Panc1 (cell line): ENCODE data around the gene ZBTB11. TPM values are rescaled to one million over a fixed set of nuclear protein-coding genes. Genes with fewer than 3 reads are reported as not detected.
A peak's percentile ranks its signal among the peaks of the same experiment; 100 is the strongest.

Experiments used
- ATAC-seq: fragments of 200-7000 bp; cut with Tn5 transposase; 2 replicates; pipeline ENCODE4 v1.9.1; 2020; ENCODE audit warnings: mild to moderate bottlenecking, moderate library complexity
- BruUV-seq: library from RNA; stranded (reverse); fragments of 400-500 nt; replicated peaks from 2 replicates; lab custom pipeline; 2021; lab: Mats Ljungman, UMichigan
- CTCF ChIA-PET: fragments of 300-600 bp; sonication (Branson Sonifier 250); formaldehyde crosslinking; loops from one replicate; lab custom pipeline; 2022; ENCODE audit warnings: antibody characterized with exemption; lab: Charles Lee
- POLR2A ChIA-PET: fragments of 300-600 bp; sonication (Branson Sonifier 250); formaldehyde crosslinking; loops from one replicate; lab custom pipeline; 2022; ENCODE audit warnings: antibody characterized with exemption; lab: Charles Lee
- DNase-seq: peaks from one replicate; pipeline ENCODE4 v3.0.0-alpha.2; 2010; ENCODE audit warnings: low read depth, low spot score
- H3K27ac ChIP-seq: 2 replicates; pipeline ENCODE4 v1.5.1; 2011; ENCODE audit warnings: mild to moderate bottlenecking, low read length, inconsistent platforms
- H3K27me3 ChIP-seq: fragments of 200-500 bp; sonication (Bioruptor generic); 2 replicates; pipeline ENCODE4 v1.6.0; 2014; ENCODE audit warnings: low read length, inconsistent platforms; ENCODE audit not compliant: control insufficient read depth, insufficient read depth
- H3K36me3 ChIP-seq: fragments of 200-500 bp; sonication (Bioruptor generic); 2 replicates; pipeline ENCODE4 v1.5.1; 2014; ENCODE audit warnings: inconsistent platforms, mild to moderate bottlenecking, low read length, moderate library complexity; ENCODE audit not compliant: control insufficient read depth, insufficient read depth
- H3K4me1 ChIP-seq: 2 replicates; pipeline ENCODE4 v1.5.1; 2011; ENCODE audit warnings: inconsistent platforms, mild to moderate bottlenecking, low read length, moderate library complexity; ENCODE audit not compliant: control insufficient read depth, insufficient read depth
- H3K4me3 ChIP-seq, 2 experiments: 2 replicates each; pipeline ENCODE4 v1.5.1; 2011 to 2012; ENCODE audit warnings: low read depth in 2 of 2, low read length in 2 of 2, mild to moderate bottlenecking in 2 of 2, inconsistent platforms in 1 of 2, moderate library complexity in 1 of 2
- H3K9me3 ChIP-seq: fragments of 200-500 bp; sonication (Bioruptor generic); 2 replicates; pipeline ENCODE4 v1.5.1; 2014; ENCODE audit warnings: low read depth, mild to moderate bottlenecking, inconsistent platforms, low read length, moderate library complexity; ENCODE audit not compliant: control insufficient read depth, insufficient read depth
- POLR2AphosphoS5 ChIP-seq: IDR thresholded peaks from 2 replicates; pipeline ENCODE4 v1.6.1; 2012; ENCODE audit warnings: mild to moderate bottlenecking, low read depth, low read length, moderate library complexity
- SIN3A ChIP-seq: IDR thresholded peaks from 2 replicates; pipeline ENCODE4 v1.6.1; 2012; ENCODE audit warnings: low read depth, mild to moderate bottlenecking, low read length, moderate library complexity, borderline replicate concordance; ENCODE audit not compliant: insufficient read depth
- TCF7L2 ChIP-seq: IDR thresholded peaks from 2 replicates; pipeline ENCODE4 v1.6.1; 2011; ENCODE audit warnings: mild to moderate bottlenecking, low read depth, low read length, inconsistent platforms
- in situ Hi-C: cut with HindIII; loops from 2 replicates; pipeline ENCODE4 v1.10.0; 2016; ENCODE audit warnings: low sequenced_read_pairs, low pct_unique_long_range_greater_than_20kb
- intact Hi-C: fragments of 100-400 bp; cut with micrococcal nuclease; formaldehyde crosslinking; loops from one replicate; pipeline ENCODE4 v1.10.0; 2022; ENCODE audit not compliant: unreplicated experiment
- total RNA-seq: library from RNA; stranded (reverse); gene quantifications from one replicate; pipeline ENCODE4 v1.2.1, GENCODE V29; 2021; ENCODE audit not compliant: unreplicated experiment
- TF ChIP-seq, protein P1 (sequence below): fragments of 450-650 bp; IDR thresholded peaks from 2 replicates; pipeline ENCODE4 v1.5.1; 2017; ENCODE audit warnings: mild to moderate bottlenecking
- TF ChIP-seq, protein P2 (sequence below), 2 experiments: IDR thresholded peaks; 2 replicates each; pipeline ENCODE4 v1.6.1; 2011 to 2012; ENCODE audit warnings: low read depth in 2 of 2, control low read depth in 1 of 2, low read length in 1 of 2, mild to moderate bottlenecking in 1 of 2, moderate library complexity in 1 of 2; ENCODE audit not compliant: insufficient read depth in 1 of 2

The ZBTB11 gene
- total RNA-seq, 1 experiment from 2014 or later: 20.1 TPM

DNA sequence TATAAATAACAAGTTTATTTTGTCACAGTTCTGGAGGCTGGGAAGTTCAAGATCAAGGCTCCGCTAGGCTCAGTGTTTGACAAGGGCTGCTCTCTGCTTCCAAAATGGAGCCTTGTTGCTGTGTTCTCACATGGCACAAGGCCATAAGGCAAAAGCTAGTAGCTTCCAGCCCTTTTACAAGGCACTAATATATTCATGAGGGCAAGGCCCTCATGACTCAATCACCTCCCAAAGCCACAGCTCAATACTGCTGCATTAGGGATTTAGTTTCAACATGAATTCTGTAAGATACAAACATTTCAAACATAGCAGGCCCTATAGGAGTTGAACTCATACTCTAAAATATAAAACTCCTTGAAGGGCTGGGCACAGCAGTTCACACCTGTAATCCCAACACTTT is 30.2 kb downstream of the ZBTB11 start:
- no peak overlapping the region for H3K4me3 ChIP-seq
- ChIA-PET CTCF (no interaction called here), POLR2A (no interaction called here)
- no peaks in the 10 kb centered on the region for H3K4me1 ChIP-seq
- no TSS peak for BruUV-seq
- H3K9me3 ChIP-seq: no peaks in the 10 kb centered on the region
- ATAC-seq (no peak), DNase-seq (no peak)
- in situ Hi-C loops: no loop called here
- TF ChIP-seq POLR2AphosphoS5: no peak
- TF ChIP-seq SIN3A: no peak
- no peak for TF ChIP-seq TCF7L2
- TF ChIP-seq, protein P1, sequence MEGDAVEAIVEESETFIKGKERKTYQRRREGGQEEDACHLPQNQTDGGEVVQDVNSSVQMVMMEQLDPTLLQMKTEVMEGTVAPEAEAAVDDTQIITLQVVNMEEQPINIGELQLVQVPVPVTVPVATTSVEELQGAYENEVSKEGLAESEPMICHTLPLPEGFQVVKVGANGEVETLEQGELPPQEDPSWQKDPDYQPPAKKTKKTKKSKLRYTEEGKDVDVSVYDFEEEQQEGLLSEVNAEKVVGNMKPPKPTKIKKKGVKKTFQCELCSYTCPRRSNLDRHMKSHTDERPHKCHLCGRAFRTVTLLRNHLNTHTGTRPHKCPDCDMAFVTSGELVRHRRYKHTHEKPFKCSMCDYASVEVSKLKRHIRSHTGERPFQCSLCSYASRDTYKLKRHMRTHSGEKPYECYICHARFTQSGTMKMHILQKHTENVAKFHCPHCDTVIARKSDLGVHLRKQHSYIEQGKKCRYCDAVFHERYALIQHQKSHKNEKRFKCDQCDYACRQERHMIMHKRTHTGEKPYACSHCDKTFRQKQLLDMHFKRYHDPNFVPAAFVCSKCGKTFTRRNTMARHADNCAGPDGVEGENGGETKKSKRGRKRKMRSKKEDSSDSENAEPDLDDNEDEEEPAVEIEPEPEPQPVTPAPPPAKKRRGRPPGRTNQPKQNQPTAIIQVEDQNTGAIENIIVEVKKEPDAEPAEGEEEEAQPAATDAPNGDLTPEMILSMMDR: no peak
- TF ChIP-seq, protein P2, sequence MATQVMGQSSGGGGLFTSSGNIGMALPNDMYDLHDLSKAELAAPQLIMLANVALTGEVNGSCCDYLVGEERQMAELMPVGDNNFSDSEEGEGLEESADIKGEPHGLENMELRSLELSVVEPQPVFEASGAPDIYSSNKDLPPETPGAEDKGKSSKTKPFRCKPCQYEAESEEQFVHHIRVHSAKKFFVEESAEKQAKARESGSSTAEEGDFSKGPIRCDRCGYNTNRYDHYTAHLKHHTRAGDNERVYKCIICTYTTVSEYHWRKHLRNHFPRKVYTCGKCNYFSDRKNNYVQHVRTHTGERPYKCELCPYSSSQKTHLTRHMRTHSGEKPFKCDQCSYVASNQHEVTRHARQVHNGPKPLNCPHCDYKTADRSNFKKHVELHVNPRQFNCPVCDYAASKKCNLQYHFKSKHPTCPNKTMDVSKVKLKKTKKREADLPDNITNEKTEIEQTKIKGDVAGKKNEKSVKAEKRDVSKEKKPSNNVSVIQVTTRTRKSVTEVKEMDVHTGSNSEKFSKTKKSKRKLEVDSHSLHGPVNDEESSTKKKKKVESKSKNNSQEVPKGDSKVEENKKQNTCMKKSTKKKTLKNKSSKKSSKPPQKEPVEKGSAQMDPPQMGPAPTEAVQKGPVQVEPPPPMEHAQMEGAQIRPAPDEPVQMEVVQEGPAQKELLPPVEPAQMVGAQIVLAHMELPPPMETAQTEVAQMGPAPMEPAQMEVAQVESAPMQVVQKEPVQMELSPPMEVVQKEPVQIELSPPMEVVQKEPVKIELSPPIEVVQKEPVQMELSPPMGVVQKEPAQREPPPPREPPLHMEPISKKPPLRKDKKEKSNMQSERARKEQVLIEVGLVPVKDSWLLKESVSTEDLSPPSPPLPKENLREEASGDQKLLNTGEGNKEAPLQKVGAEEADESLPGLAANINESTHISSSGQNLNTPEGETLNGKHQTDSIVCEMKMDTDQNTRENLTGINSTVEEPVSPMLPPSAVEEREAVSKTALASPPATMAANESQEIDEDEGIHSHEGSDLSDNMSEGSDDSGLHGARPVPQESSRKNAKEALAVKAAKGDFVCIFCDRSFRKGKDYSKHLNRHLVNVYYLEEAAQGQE (IDR thresholded peaks at IDR 0.05; ENCODE audit: insufficient read depth in 1 of 2, low read depth in 2 of 2, low read length in 1 of 2): no peak
- peaks cover 2% of the 10 kb centered on the region for H3K36me3 ChIP-seq
- no peak overlapping the region for H3K27ac ChIP-seq
- no peaks in the 10 kb centered on the region for H3K27me3 ChIP-seq
- intact Hi-C loops: no loop called here

DNA sequence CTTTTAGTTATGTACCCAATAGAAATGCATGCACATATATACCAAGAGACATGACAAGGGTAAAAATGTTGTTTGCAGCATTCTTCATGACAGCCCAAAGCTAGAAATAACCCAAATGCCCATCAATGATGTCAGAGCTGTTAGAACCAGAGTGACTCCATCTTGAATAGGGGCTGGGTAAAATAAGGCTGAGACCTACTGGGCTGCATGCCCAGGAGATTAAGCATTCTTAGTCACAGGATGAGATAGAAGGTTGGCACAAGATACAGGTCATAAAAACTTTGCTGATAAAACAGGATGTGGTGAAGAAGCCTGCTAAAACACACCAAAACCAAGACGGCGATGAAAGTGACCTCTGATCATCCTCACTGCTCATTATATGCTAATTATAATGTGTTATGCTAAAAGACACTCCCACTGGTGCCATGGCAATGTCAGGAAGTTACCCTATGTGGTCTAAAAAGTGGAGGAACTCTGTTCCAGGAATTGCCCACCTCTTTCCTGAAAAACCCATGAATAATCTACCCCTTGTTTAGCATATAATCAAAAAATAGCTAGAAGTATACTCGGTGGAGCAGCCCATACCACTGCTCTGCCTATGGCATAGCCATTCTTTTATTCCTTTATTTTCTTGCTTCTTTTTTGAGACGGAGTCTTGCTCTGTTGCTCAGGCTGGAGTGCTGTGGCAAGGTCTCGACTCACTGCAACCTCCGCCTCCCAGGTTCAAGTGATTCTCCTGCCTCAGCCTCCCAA is 32.9 kb downstream of the ZBTB11 start:
- H3K4me3 ChIP-seq: no peak overlapping the region
- H3K27me3 ChIP-seq: no peaks in the 10 kb centered on the region
- no peaks in the 10 kb centered on the region for H3K4me1 ChIP-seq
- intact Hi-C loops (no loop called here), in situ Hi-C loops (no loop called here)
- BruUV-seq: no TSS peak
- ChIA-PET POLR2A (no interaction called here), CTCF (no interaction called here)
- no peak for DNase-seq
- 0 out of 2 replicates have a peak, but pooled peaks have one; percentile 26 for ATAC-seq
- H3K27ac ChIP-seq: no peak overlapping the region
- peaks cover 2% of the 10 kb centered on the region; the same call in 1 of the 2 replicates for H3K36me3 ChIP-seq
- no peaks in the 10 kb centered on the region for H3K9me3 ChIP-seq
- TF ChIP-seq SIN3A (no peak), POLR2AphosphoS5 (no peak), TCF7L2 (no peak)
- TF ChIP-seq, protein P2 (IDR thresholded peaks at IDR 0.05; ENCODE audit: insufficient read depth in 1 of 2, low read depth in 2 of 2, low read length in 1 of 2): no peak
- TF ChIP-seq, protein P1: no peak
